Suprapubic skin (tissue), 4 donors: ENCODE data around the gene EGFL6. TPM values are rescaled to one million over a fixed set of nuclear protein-coding genes. Genes with fewer than 3 reads are reported as not detected.

Source experiments
- DNase-seq, 2 donors: peaks; one replicate each; pipeline ENCODE4 v3.0.0-alpha.2; 2019; ENCODE audit warnings: low spot score in 2 of 2
- H3K27ac ChIP-seq: fragments of 200-600 bp; sonication (generic); one replicate; pipeline ENCODE4 v1.5.1; 2019
- H3K27me3 ChIP-seq: fragments of 200-600 bp; sonication (generic); one replicate; pipeline ENCODE4 v1.5.1; 2019
- H3K36me3 ChIP-seq: fragments of 200-600 bp; sonication (generic); one replicate; pipeline ENCODE4 v1.5.1; 2019
- H3K4me1 ChIP-seq: fragments of 200-600 bp; sonication (generic); one replicate; pipeline ENCODE4 v1.5.1; 2019
- H3K4me3 ChIP-seq: fragments of 200-600 bp; sonication (generic); one replicate; pipeline ENCODE4 v1.5.1; 2019; ENCODE audit warnings: mild to moderate bottlenecking
- H3K9me3 ChIP-seq: fragments of 200-600 bp; sonication (generic); one replicate; pipeline ENCODE4 v1.5.1; 2019
- EP300 ChIP-seq: sonication (generic); formaldehyde crosslinking; IDR thresholded peaks from one replicate; pipeline ENCODE4 v1.6.1; 2017; ENCODE audit warnings: antibody characterized with exemption
- POLR2A ChIP-seq, 2 donors: fragments of 450-650 bp; IDR thresholded peaks; one replicate each; pipeline ENCODE4 v1.6.1; 2017; ENCODE audit warnings: antibody characterized with exemption in 2 of 2, mild to moderate bottlenecking in 2 of 2, moderate library complexity in 2 of 2
- POLR2AphosphoS5 ChIP-seq, 3 donors: sonication (generic); formaldehyde crosslinking; IDR thresholded peaks; one replicate each; pipeline ENCODE4 v1.6.1; 2017; ENCODE audit warnings: antibody characterized with exemption in 3 of 3
- WGBS: methylation state at CpG from one replicate; pipeline ENCODE4 v1.1.5; 2018; 5-methylcytosine and 5-hydroxymethylcytosine counted together
- total RNA-seq, 4 donors: library from RNA; depleted of rRNA; stranded (reverse); fragments of >200 nt; gene quantifications; one replicate each; pipeline ENCODE4 v1.1.0, GENCODE V29; 2016
- TF ChIP-seq, protein P1 (sequence below), 2 donors: fragments of 200-600 bp in 1 of 2; fragments of 450-650 bp in 1 of 2; sonication (generic) in 1 of 2; IDR thresholded peaks; one replicate each; pipeline ENCODE4 v1.5.1; 2016 to 2019; ENCODE audit warnings: antibody characterized with exemption in 2 of 2, mild to moderate bottlenecking in 1 of 2, moderate library complexity in 1 of 2

The EGFL6 gene
- total RNA-seq, 4 donors from 2014 or later: 0.19 to 0.68 (median 0.31) TPM; not detected in 1

DNA sequence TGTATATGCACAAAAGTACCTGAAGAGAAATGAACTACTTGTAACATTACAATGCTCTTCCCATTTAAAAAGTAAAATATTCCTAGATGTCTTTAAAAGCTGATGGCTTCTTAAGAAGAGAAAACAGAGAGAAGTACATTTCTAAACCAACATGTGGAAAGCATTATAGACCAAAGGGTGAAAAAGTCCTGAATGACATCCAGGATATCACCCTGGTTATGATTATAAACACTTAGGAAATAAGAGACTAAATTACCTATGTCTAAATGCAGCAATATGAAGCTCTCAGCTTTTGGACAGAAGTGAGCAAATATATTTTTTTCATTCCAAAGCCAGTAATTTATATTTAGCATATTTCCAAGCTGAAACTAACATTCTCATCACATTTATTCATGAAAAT lies 21.7 kb upstream of the EGFL6 start:
- no peaks in the 10 kb centered on the region for H3K36me3 ChIP-seq
- H3K27me3 ChIP-seq: no peaks in the 10 kb centered on the region
- H3K4me3 ChIP-seq: no peak overlapping the region
- no peak for DNase-seq
- TF ChIP-seq, protein P1, sequence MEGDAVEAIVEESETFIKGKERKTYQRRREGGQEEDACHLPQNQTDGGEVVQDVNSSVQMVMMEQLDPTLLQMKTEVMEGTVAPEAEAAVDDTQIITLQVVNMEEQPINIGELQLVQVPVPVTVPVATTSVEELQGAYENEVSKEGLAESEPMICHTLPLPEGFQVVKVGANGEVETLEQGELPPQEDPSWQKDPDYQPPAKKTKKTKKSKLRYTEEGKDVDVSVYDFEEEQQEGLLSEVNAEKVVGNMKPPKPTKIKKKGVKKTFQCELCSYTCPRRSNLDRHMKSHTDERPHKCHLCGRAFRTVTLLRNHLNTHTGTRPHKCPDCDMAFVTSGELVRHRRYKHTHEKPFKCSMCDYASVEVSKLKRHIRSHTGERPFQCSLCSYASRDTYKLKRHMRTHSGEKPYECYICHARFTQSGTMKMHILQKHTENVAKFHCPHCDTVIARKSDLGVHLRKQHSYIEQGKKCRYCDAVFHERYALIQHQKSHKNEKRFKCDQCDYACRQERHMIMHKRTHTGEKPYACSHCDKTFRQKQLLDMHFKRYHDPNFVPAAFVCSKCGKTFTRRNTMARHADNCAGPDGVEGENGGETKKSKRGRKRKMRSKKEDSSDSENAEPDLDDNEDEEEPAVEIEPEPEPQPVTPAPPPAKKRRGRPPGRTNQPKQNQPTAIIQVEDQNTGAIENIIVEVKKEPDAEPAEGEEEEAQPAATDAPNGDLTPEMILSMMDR (IDR thresholded peaks at IDR 0.05): no peak
- TF ChIP-seq POLR2AphosphoS5 (IDR thresholded peaks at IDR 0.05) (no peak), POLR2A (IDR thresholded peaks at IDR 0.05) (no peak), EP300 (no peak)
- no peaks in the 10 kb centered on the region for H3K9me3 ChIP-seq
- H3K27ac ChIP-seq: no peak overlapping the region
- H3K4me1 ChIP-seq: no peaks in the 10 kb centered on the region

DNA sequence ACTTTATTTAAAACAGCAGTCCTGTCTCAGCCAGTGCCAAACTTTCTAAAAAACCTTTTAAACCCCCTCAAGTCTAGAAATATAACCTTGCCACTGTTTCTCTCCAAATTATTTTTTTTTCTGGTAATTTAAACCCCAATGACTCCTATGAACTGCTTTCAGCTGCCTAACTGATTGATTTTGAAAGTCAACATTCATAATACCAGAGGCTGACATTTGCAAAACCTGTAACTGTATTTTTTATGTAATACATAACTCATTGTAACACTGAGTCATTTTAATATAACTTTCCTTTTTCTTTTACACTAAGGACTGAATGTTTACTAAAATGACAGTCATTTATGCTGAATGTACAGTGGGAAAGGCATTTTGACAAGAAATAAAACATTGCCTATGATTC lies 19.1 kb upstream of the EGFL6 start:
- no peaks in the 10 kb centered on the region for H3K27me3 ChIP-seq
- no peak for DNase-seq
- no peak overlapping the region for H3K4me3 ChIP-seq
- no peaks in the 10 kb centered on the region for H3K9me3 ChIP-seq
- no peak overlapping the region for H3K27ac ChIP-seq
- H3K36me3 ChIP-seq: no peaks in the 10 kb centered on the region
- TF ChIP-seq POLR2A (IDR thresholded peaks at IDR 0.05): no peak
- no peak for TF ChIP-seq EP300
- TF ChIP-seq, protein P1 (IDR thresholded peaks at IDR 0.05): no peak
- no peak for TF ChIP-seq POLR2AphosphoS5 (IDR thresholded peaks at IDR 0.05)
- no peaks in the 10 kb centered on the region for H3K4me1 ChIP-seq

DNA sequence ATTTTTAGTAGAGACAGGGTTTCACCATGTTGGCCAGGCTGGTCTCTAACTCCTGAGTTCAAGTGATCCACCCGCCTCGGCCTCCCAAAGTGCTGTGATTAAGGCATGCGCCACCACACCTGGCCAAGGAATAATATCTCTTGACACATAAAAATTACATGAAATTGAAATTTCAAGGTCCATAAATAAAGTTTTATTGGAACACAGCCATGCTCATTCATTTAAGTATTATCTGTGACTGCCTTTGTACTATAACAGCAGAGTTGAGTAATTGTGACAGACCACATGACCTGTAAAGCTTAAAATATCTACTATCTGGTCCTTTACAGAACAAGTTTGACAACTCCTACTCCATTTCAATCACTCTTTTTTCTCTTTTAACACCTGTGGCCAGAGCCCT lies 17.8 kb upstream of the EGFL6 start:
- TF ChIP-seq EP300 (no peak), POLR2AphosphoS5 (IDR thresholded peaks at IDR 0.05) (no peak), POLR2A (IDR thresholded peaks at IDR 0.05) (no peak)
- TF ChIP-seq, protein P1 (IDR thresholded peaks at IDR 0.05): no peak
- Histone ChIP-seq H3K36me3 (no peaks in the 10 kb centered on the region), H3K27ac (no peak overlapping the region), H3K27me3 (no peaks in the 10 kb centered on the region), H3K4me3 (no peak overlapping the region), H3K4me1 (no peaks in the 10 kb centered on the region), H3K9me3 (no peaks in the 10 kb centered on the region)
- no peak for DNase-seq
- WGBS: 94% methylated on average over 3 of the region's 3 CpGs

DNA sequence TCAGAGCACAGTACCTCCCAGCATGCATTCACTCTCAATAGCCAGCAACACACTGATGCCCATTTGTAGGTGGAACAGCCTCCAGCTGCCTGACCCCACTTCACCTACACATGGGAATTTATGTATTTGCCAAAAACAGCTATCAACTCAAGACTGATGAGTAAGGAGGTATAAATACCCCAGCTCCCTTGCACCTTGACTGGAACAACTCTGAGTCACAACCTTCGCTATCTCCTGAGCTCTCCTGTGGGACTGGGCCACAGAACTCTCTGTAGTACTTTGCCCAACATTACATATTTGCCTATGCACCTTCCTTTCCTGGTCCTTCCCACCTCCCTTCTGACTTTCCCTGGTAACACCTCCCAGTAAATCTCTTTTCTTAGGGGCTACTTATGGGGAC lies 16.5 kb upstream of the EGFL6 start:
- Histone ChIP-seq H3K9me3 (no peaks in the 10 kb centered on the region), H3K4me1 (no peaks in the 10 kb centered on the region), H3K27ac (no peak overlapping the region), H3K27me3 (no peaks in the 10 kb centered on the region), H3K4me3 (no peak overlapping the region), H3K36me3 (no peaks in the 10 kb centered on the region)
- no peak for DNase-seq
- TF ChIP-seq POLR2AphosphoS5 (IDR thresholded peaks at IDR 0.05): no peak
- no peak for TF ChIP-seq EP300
- TF ChIP-seq POLR2A (IDR thresholded peaks at IDR 0.05): no peak
- TF ChIP-seq, protein P1 (IDR thresholded peaks at IDR 0.05): no peak
- WGBS: 75% methylated on average over 1 of the region's 1 CpG

DNA sequence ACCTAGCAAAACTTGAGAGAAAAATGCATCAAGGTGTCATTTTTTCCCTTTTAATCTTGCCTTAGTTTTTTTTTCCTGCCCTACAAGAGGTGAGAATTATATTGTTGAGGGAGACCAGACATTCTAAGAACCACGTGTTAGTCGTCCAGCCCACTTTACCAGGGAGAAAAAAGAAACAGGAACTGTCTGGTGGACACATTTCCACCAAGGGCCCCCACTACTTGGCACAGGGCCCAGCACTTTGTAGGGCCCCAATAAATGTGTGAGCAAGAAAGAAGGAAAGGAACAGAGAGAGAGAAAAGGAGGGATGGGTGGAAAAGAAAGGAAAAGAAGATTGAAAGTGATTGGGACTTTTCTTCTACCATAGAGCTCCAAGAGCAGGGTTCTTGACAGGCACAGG lies 3.9 kb upstream of the EGFL6 start:
- TF ChIP-seq EP300 (no peak), POLR2A (IDR thresholded peaks at IDR 0.05) (no peak), POLR2AphosphoS5 (IDR thresholded peaks at IDR 0.05) (no peak)
- TF ChIP-seq, protein P1 (IDR thresholded peaks at IDR 0.05): no peak
- Histone ChIP-seq H3K4me1 (peaks cover 8% of the 10 kb centered on the region), H3K36me3 (no peaks in the 10 kb centered on the region), H3K27ac (no peak overlapping the region), H3K27me3 (peaks cover 19% of the 10 kb centered on the region), H3K9me3 (no peaks in the 10 kb centered on the region), H3K4me3 (no peak overlapping the region)
- no peak for DNase-seq
- 33% methylated on average over 2 of the region's 2 CpGs for WGBS
